Measurements from ENCODE around the gene MAP3K19. TPM values are rescaled to one million over a fixed set of nuclear protein-coding genes. Genes with fewer than 3 reads are reported as not detected.
"Not testable (repeated sequence)": the region's sequence is repeated elsewhere in the genome, so short reads cannot be mapped to it uniquely, and the experiment has no call there.

Gene MAP3K19
- total RNA-seq, 5 donors from 2014 or later (not counting 1 experiment from before 2014, with no cell fraction given) = not detected

DNA sequence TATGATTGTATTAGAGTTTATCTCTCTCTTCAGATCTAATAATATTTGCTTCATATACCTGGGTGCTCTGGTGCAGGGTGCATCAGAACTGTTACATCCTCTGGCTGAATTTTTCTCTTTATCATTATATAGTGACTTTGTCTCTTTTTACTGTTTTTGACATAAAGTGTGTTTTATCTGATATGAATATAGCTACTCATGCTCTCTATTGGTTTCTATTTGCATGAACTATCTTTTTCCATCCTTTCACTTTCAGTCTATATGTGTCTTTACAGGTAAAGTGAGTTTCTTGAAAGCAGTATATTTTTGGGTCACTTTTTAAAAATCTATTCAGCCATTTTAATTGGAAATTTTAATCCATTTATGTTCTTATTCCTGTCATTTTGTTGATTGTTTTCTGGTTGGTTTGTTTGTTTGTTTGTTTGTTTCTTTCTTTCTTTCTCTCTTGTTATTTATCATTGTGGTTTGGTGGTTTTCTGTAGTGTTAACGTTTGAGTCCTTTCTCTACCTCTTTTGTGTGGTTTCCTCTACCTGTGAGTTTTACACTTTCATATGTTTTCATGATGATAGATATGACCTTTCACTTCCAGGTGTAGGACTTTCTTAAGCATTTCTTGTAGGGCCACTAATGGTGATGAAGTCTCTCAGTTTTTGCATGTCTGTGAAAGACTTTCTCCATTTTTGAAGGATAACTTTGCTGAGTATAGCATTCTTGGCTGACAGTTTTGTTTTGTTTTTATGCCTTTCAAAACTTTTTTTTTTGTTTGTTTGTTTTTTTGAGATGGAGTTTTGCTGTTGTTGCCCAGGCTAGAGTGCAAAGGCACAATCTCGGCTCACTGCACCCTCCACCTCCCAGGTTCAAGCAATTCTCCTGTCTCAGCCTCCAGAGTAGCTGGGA lies 73.8 kb downstream of the MAP3K19 start:
- H3K9me3 ChIP-seq = peaks cover 2% of the 10 kb centered on the region
- no peaks in the 10 kb centered on the region for H3K4me1 ChIP-seq (ENCODE audit: control insufficient read depth in 1 of 2, extremely low read depth in 1 of 2, insufficient read depth in 2 of 2, low read length in 2 of 2)
- H3K27ac Mint-ChIP-seq = no peak overlapping the region
- peaks cover under 1 to 4% of the 10 kb centered on the region in 2 donors for H3K27me3 Mint-ChIP-seq
- H3K27ac ChIP-seq (ENCODE audit: low read length) = no peak overlapping the region
- DNase-seq (no peak), ATAC-seq (replicated peaks in 1 of 4) (no peak)
- no peak overlapping the region for H3K4me3 Mint-ChIP-seq
- peaks cover 24 to 33% (median 24%) of the 10 kb centered on the region in 3 donors for H3K9me3 Mint-ChIP-seq
- no CpG with 5 or more reads among the region's 2 CpGs for WGBS (ENCODE audit: insufficient coverage)
- peaks cover 0 to 8% of the 10 kb centered on the region in 2 experiments for H3K27me3 ChIP-seq (replicated peaks in 1 of 2; ENCODE audit: control insufficient read depth in 2 of 2, extremely low read depth in 1 of 2, insufficient read depth in 2 of 2, low read length in 1 of 2)
- CTCF ChIA-PET = interaction anchor here in 1 of 2 donors (0.6 kb wide), 1 partner anchor 105 kb away, joined by 3 read pairs; no protein-coding TSS in a partner anchor
- no peaks in the 10 kb centered on the region for H3K4me1 Mint-ChIP-seq
- H3K4me3 ChIP-seq (ENCODE audit: control insufficient read depth in 1 of 2, extremely low read depth in 1 of 2, low read length in 1 of 2) = no peak overlapping the region
- POLR2A ChIA-PET = interaction anchor here in 1 of 2 donors (0.7 kb wide), 1 partner anchor 739 kb away, joined by 5 read pairs; no protein-coding TSS in a partner anchor
- H3K36me3 ChIP-seq (ENCODE audit: control insufficient read depth in 2 of 2, extremely low read depth in 1 of 2, insufficient read depth in 1 of 2, low read length in 1 of 2) = no peaks in the 10 kb centered on the region
- peaks cover 20% of the 10 kb centered on the region for H3K36me3 Mint-ChIP-seq

DNA sequence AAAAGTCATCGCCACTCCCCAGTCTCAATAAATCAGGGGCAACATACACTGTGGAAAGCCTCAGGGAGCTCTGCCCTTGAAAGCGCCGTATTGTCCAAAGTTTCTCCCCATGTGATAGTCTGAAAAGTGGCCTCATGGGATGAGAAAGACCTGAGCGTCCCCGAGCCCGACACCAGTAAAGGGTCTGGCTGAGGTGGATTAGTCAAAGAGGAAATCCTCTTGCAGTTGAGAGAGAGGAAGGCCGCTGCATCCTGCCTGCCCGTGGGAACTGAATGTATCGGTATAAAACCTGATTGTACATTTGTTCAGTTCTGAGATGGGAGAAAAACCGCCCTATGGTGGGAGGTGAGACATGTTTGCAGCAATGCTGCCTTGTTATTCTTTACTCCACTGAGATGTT lies 80.1 kb downstream of the MAP3K19 start:
- H3K36me3 Mint-ChIP-seq; H3K9me3 Mint-ChIP-seq; H3K36me3 ChIP-seq (ENCODE audit: control insufficient read depth in 2 of 2, extremely low read depth in 1 of 2, insufficient read depth in 1 of 2, low read length in 1 of 2); H3K27ac ChIP-seq (ENCODE audit: low read length); H3K4me3 Mint-ChIP-seq; POLR2A ChIA-PET; CTCF ChIA-PET; H3K4me1 ChIP-seq (ENCODE audit: control insufficient read depth in 1 of 2, extremely low read depth in 1 of 2, insufficient read depth in 2 of 2, low read length in 2 of 2); H3K27me3 ChIP-seq (replicated peaks in 1 of 2; ENCODE audit: control insufficient read depth in 2 of 2, extremely low read depth in 1 of 2, insufficient read depth in 2 of 2, low read length in 1 of 2); DNase-seq; H3K27ac Mint-ChIP-seq; H3K4me3 ChIP-seq (ENCODE audit: control insufficient read depth in 1 of 2, extremely low read depth in 1 of 2, low read length in 1 of 2); ATAC-seq (replicated peaks in 1 of 4); H3K27me3 Mint-ChIP-seq; H3K4me1 Mint-ChIP-seq; H3K9me3 ChIP-seq: not testable (repeated sequence)
- 48% methylated on average over 5 of the region's 10 CpGs for WGBS (ENCODE audit: insufficient coverage)

- DNase-seq (no peak), ATAC-seq (replicated peaks in 1 of 4) (no peak)
- no peak overlapping the region for H3K27ac Mint-ChIP-seq
- no peaks in the 10 kb centered on the region for H3K27me3 Mint-ChIP-seq
- peaks cover 0 to 44% of the 10 kb centered on the region in 2 donors for H3K36me3 ChIP-seq (ENCODE audit: control insufficient read depth in 2 of 2, extremely low read depth in 1 of 2, insufficient read depth in 1 of 2, low read length in 1 of 2)
- no peak overlapping the region for H3K4me3 ChIP-seq (ENCODE audit: control insufficient read depth in 1 of 2, extremely low read depth in 1 of 2, low read length in 1 of 2)
- no peaks in the 10 kb centered on the region for H3K4me1 ChIP-seq (ENCODE audit: control insufficient read depth in 1 of 2, extremely low read depth in 1 of 2, insufficient read depth in 2 of 2, low read length in 2 of 2)
- H3K9me3 Mint-ChIP-seq = no peaks in the 10 kb centered on the region
- CTCF ChIA-PET = no interaction called here
- peaks cover 36% of the 10 kb centered on the region for H3K36me3 Mint-ChIP-seq
- peaks cover 0 to 4% (median 1%) of the 10 kb centered on the region in 3 donors for H3K4me1 Mint-ChIP-seq
- no peak overlapping the region for H3K27ac ChIP-seq (ENCODE audit: low read length)
- 83% methylated on average over 3 of the region's 5 CpGs for WGBS (ENCODE audit: insufficient coverage)
- POLR2A ChIA-PET = interaction anchor here in 1 of 2 donors (0.6 kb wide), 1 partner anchor 8 kb away, joined by 5 read pairs; no protein-coding TSS in a partner anchor
- no peaks in the 10 kb centered on the region for H3K27me3 ChIP-seq (replicated peaks in 1 of 2; ENCODE audit: control insufficient read depth in 2 of 2, extremely low read depth in 1 of 2, insufficient read depth in 2 of 2, low read length in 1 of 2)
- no peaks in the 10 kb centered on the region for H3K9me3 ChIP-seq
- H3K4me3 Mint-ChIP-seq = no peak overlapping the region
These were observed 89.8 kb downstream of the MAP3K19 start for GRCh38 chr2:134957477-134957876.

DNA sequence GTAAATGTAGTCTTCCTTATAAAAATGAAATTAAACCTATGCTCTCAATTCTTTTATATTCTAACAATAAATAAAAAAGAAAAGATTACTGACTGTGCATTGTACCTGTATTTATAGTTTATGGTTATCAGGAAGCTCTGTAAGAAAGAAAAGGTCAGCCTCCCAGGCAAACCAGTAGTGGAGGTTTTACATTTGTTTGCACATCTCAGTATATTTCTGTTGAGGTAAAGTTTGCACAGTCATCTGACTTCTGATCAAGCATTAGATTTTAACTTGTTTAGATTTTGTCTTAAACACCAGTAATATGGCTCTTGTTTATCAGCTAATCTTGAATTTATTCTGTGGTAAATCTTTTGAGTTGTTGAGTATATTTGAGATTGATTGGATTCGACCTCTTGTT lies 91.5 kb downstream of the MAP3K19 start:
- H3K27ac ChIP-seq (ENCODE audit: low read length) = no peak overlapping the region
- Mint-ChIP-seq H3K4me1 (peaks cover 0 to 7% (median 1%) of the 10 kb centered on the region in 3 donors), H3K4me3 (no peak overlapping the region), H3K27ac (no peak overlapping the region), H3K36me3 (peaks cover 44% of the 10 kb centered on the region), H3K9me3 (no peaks in the 10 kb centered on the region), H3K27me3 (no peaks in the 10 kb centered on the region)
- ChIA-PET CTCF (interaction anchor here (0.6 to 1.0 kb wide), 3 partner anchors 22 to 710 kb away, joined by 3 to 4 read pairs (median 4); no protein-coding TSS in a partner anchor), POLR2A (no interaction called here)
- no peaks in the 10 kb centered on the region for H3K4me1 ChIP-seq (ENCODE audit: control insufficient read depth in 1 of 2, extremely low read depth in 1 of 2, insufficient read depth in 2 of 2, low read length in 2 of 2)
- peaks cover 0 to 55% of the 10 kb centered on the region in 2 donors for H3K36me3 ChIP-seq (ENCODE audit: control insufficient read depth in 2 of 2, extremely low read depth in 1 of 2, insufficient read depth in 1 of 2, low read length in 1 of 2)
- WGBS (ENCODE audit: insufficient coverage) = no CpG with 5 or more reads among the region's 1 CpG
- ATAC-seq (replicated peaks in 1 of 4) (no peak), DNase-seq (no peak)
- H3K4me3 ChIP-seq (ENCODE audit: control insufficient read depth in 1 of 2, extremely low read depth in 1 of 2, low read length in 1 of 2) = no peak overlapping the region
- no peaks in the 10 kb centered on the region for H3K9me3 ChIP-seq
- H3K27me3 ChIP-seq (replicated peaks in 1 of 2; ENCODE audit: control insufficient read depth in 2 of 2, extremely low read depth in 1 of 2, insufficient read depth in 2 of 2, low read length in 1 of 2) = no peaks in the 10 kb centered on the region

DNA sequence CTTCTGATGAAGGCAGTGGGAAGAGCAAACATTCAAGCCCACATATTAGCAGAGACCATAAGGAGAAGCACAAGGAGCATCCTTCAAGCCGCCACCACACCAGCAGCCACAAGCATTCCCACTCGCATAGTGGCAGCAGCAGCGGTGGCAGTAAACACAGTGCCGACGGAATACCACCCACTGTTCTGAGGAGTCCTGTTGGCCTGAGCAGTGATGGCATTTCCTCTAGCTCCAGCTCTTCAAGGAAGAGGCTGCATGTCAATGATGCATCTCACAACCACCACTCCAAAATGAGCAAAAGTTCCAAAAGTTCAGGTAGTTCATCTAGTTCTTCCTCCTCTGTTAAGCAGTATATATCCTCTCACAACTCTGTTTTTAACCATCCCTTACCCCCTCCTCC lies 93.2 kb downstream of the MAP3K19 start:
- Histone ChIP-seq H3K36me3 (ENCODE audit: control insufficient read depth in 2 of 2, extremely low read depth in 1 of 2, insufficient read depth in 1 of 2, low read length in 1 of 2) (peaks cover 0 to 67% of the 10 kb centered on the region in 2 donors), H3K4me1 (ENCODE audit: control insufficient read depth in 1 of 2, extremely low read depth in 1 of 2, insufficient read depth in 2 of 2, low read length in 2 of 2) (peaks cover 1 to 3% of the 10 kb centered on the region in 2 experiments), H3K27me3 (replicated peaks in 1 of 2; ENCODE audit: control insufficient read depth in 2 of 2, extremely low read depth in 1 of 2, insufficient read depth in 2 of 2, low read length in 1 of 2) (no peaks in the 10 kb centered on the region), H3K27ac (ENCODE audit: low read length) (no peak overlapping the region), H3K9me3 (no peaks in the 10 kb centered on the region), H3K4me3 (ENCODE audit: control insufficient read depth in 1 of 2, extremely low read depth in 1 of 2, low read length in 1 of 2) (no peak overlapping the region)
- Mint-ChIP-seq H3K9me3 (no peaks in the 10 kb centered on the region), H3K36me3 (peaks cover 48% of the 10 kb centered on the region), H3K27me3 (no peaks in the 10 kb centered on the region), H3K4me3 (no peak overlapping the region), H3K27ac (no peak overlapping the region), H3K4me1 (peaks cover 13 to 20% (median 14%) of the 10 kb centered on the region in 3 donors)
- ChIA-PET CTCF (interaction anchor here in 1 of 2 donors (1.0 kb wide), 1 partner anchor 9 kb away, joined by 3 read pairs; no protein-coding TSS in a partner anchor), POLR2A (no interaction called here)
- DNase-seq = no peak
- 95% methylated on average over 5 of the region's 5 CpGs for WGBS (ENCODE audit: insufficient coverage)
- no peak for ATAC-seq (replicated peaks in 1 of 4)

- Mint-ChIP-seq H3K36me3 (peaks cover 51% of the 10 kb centered on the region), H3K4me3 (no peak overlapping the region), H3K27me3 (no peaks in the 10 kb centered on the region), H3K4me1 (peaks cover 22 to 26% (median 23%) of the 10 kb centered on the region in 3 donors), H3K9me3 (no peaks in the 10 kb centered on the region), H3K27ac (no peak overlapping the region)
- WGBS (ENCODE audit: insufficient coverage) = no CpG with 5 or more reads among the region's 3 CpGs
- no peak overlapping the region for H3K27ac ChIP-seq (ENCODE audit: low read length)
- ChIA-PET POLR2A (no interaction called here), CTCF (no interaction called here)
- no peaks in the 10 kb centered on the region for H3K9me3 ChIP-seq
- peaks cover 0 to 81% of the 10 kb centered on the region in 2 donors for H3K36me3 ChIP-seq (ENCODE audit: control insufficient read depth in 2 of 2, extremely low read depth in 1 of 2, insufficient read depth in 1 of 2, low read length in 1 of 2)
- H3K4me3 ChIP-seq (ENCODE audit: control insufficient read depth in 1 of 2, extremely low read depth in 1 of 2, low read length in 1 of 2) = no peak overlapping the region
- no peak for DNase-seq
- ATAC-seq (replicated peaks in 1 of 4) = no peak
- peaks cover 3% of the 10 kb centered on the region in 2 experiments for H3K4me1 ChIP-seq (ENCODE audit: control insufficient read depth in 1 of 2, extremely low read depth in 1 of 2, insufficient read depth in 2 of 2, low read length in 2 of 2)
- H3K27me3 ChIP-seq (replicated peaks in 1 of 2; ENCODE audit: control insufficient read depth in 2 of 2, extremely low read depth in 1 of 2, insufficient read depth in 2 of 2, low read length in 1 of 2) = no peaks in the 10 kb centered on the region
These were observed 94.6 kb downstream of the MAP3K19 start for GRCh38 chr2:134952608-134953007.
